ENCODE results near the gene SUGCT.

Gene SUGCT

GRCh38 chr7:40800771-40801170, 666.0 kb downstream of the SUGCT start:
- DNase-seq = no peak

GRCh38 chr7:40802497-40802896, 667.7 kb downstream of the SUGCT start:
- DNase-seq = no peak

- DNase-seq = no peak
Observed at GRCh38 chr7:40804477-40805215, 669.8 kb downstream of the SUGCT start.

- DNase-seq = no peak
Observed at GRCh38 chr7:40805361-40805760, 670.6 kb downstream of the SUGCT start.

- no peak for DNase-seq
Observed at GRCh38 chr7:40808378-40808942, 673.7 kb downstream of the SUGCT start.

- DNase-seq = no peak
Observed at GRCh38 chr7:40810274-40810673, 675.5 kb downstream of the SUGCT start.

- DNase-seq = no peak
Observed at GRCh38 chr7:40811666-40812065, 676.9 kb downstream of the SUGCT start.

- DNase-seq = no peak
Observed at GRCh38 chr7:40815022-40815421, 680.2 kb downstream of the SUGCT start.

- no peak for DNase-seq
Observed at GRCh38 chr7:40815512-40815911, 680.7 kb downstream of the SUGCT start.

GRCh38 chr7:40822861-40823260, 688.1 kb downstream of the SUGCT start:
- no peak for DNase-seq

- no peak for DNase-seq
Observed at GRCh38 chr7:40824461-40824860, 689.7 kb downstream of the SUGCT start.

GRCh38 chr7:40826411-40827221, 691.8 kb downstream of the SUGCT start:
- DNase-seq = no peak

- DNase-seq = no peak
Observed at GRCh38 chr7:40827222-40828085, 692.6 kb downstream of the SUGCT start.

GRCh38 chr7:40828686-40829600, 694.1 kb downstream of the SUGCT start:
- no peak for DNase-seq

- no peak for DNase-seq
Observed at GRCh38 chr7:40833191-40833887, 698.5 kb downstream of the SUGCT start.

- DNase-seq = no peak
Observed at GRCh38 chr7:40833888-40834234, 699.1 kb downstream of the SUGCT start.

GRCh38 chr7:40836218-40836617, 701.4 kb downstream of the SUGCT start:
- DNase-seq = no peak

- DNase-seq = no peak
Observed at GRCh38 chr7:40839881-40840280, 705.1 kb downstream of the SUGCT start.

GRCh38 chr7:40840990-40841389, 706.2 kb downstream of the SUGCT start:
- no peak for DNase-seq

GRCh38 chr7:40842641-40843040, 707.8 kb downstream of the SUGCT start:
- DNase-seq = no peak

GRCh38 chr7:40843338-40843985, 708.7 kb downstream of the SUGCT start:
- DNase-seq = no peak

Data from NCI-H1930 (cell line).